NCI-H2081 treated with DMSO at 0.1 percent for 48 hours (cell line): Measurements from ENCODE around the gene IPCEF1.

Experiments
- DNase-seq: peaks from one replicate; lab custom pipeline; 2025; lab: John Stamatoyannopoulos, UW

Gene IPCEF1

DNA sequence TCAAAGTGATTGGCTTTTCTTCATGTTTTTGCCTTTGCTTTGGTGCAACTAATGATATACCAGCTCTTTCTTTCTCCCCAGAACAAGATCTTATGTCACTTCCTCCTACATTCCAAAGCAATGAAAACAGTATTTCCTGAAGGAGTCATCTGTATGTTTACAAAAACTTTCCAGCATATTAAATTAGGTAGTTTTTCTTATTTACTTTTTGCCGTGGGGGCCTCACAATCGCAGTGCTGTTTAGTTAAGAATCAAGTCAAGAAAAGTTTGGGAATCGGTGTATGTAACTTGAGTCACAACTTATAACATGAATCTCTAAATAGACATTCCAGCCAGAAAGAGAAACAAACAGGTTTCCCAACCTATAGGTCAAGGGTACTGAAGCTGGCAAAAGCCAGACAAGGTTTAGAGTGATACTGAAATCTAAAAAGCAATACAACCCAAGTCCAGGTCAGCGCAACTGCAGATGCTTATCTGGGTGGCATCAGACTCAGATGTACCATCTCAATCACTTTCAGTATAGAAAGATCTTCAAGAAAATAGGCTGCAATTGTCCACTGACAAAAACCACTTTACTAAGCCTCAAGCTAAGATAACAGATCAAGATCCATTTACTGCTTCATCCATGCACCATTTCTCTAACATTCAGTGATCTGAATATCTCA is 63.6 kb downstream of the IPCEF1 start:
- no peak for DNase-seq

- DNase-seq, result no peak
Measured at GRCh38 chr6:154292066-154292465, 64.5 kb downstream of the IPCEF1 start.

DNA sequence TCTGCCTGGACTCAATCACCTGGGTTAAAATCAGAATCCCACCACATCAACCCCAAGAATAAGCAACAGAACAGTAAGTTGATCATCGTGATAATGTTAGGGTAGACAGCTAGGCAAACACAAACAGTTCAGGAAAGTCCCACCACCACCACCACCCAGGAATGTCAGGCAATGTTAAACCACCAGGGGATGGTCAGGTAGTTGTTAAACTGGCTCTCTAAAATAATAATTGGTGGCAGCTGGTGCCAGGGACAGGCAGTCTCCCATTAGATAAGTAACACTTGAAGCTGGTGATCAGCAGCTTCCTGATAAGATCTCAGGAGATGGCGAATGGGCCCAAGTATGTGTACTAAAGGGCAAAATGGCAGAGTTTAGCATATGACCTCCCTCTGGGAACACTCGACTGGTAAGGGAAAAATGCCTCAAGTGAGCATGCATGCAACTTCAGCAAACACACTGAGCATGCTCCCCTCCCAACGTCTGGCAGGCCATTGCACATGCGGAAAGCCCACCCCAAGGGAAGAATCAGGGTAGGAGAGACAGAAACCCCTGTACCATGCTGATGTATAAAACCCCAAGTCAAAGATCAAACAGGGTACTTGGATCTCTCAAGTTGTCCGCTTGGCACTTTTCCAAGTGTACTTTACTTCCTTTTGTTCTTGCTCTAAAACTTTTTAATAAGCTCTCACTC is 66.6 kb downstream of the IPCEF1 start:
- no peak for DNase-seq

DNA sequence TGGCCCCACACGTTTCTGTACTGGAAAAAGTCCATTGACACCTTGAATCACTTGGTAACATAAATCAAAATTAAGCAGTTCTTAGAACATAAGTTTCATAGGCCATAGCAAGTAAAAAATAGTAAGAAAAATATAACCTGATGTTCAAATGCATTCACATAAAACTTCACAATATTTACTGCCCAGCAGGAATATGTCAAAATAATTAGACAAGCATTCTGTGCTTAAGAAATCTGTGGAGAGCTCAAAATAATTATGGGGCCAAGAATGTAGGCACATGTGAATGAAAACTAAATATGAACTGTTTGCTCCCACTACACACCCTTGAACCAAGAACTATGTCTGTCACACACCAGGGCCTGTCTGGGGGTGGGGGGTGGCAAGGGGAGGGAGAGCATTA is 70.8 kb downstream of the IPCEF1 start:
- DNase-seq, result no peak

DNA sequence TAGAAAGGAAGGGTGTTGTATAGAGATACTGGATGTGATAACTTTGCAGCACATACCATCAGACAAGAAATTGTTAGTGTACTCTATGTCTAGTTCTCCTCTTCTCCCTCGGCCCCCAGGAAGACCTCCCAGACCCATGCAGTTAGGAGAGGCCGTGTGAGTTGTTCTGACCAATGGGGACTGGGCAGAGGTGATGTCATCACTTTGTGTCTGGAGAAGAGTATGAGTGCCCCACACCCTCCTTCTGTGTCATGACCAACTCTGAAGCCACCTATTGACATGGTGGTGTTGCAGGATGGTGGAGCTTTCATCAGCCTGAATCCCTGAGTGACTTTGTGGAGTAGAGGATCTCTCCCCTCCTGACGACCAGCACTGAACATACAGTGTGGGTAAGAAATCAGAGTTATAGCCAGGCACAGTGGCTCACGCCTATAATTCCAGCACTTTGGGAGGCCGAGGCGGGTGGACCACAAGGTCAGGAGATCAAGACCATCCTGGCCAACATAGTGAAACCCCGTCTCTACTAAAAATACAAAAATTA is 72.2 kb downstream of the IPCEF1 start:
- no peak for DNase-seq

DNA sequence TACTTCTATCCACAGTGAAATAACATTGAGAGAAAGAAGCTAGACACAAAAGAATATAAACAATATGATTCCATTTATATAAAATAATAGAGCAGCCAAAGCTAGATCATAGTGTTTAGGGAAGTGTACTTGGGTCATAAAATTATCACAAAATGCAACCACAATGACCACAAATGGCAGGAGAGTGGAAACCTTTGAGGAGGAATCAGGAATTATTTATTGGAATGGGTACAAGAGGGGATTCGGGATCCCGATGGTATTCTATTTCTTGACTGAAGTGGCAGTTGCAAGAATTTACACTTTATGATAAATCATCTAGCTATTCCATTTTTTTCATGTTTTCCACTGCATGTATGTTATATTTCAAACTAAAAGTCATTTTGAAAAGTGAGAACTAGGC is 76.1 kb downstream of the IPCEF1 start:
- DNase-seq, result no peak

- no peak for DNase-seq
Measured at GRCh38 chr6:154277629-154278017, 79.0 kb downstream of the IPCEF1 start.

- peak; percentile 31 for DNase-seq
Measured at GRCh38 chr6:154276810-154277628, 79.6 kb downstream of the IPCEF1 start.

DNA sequence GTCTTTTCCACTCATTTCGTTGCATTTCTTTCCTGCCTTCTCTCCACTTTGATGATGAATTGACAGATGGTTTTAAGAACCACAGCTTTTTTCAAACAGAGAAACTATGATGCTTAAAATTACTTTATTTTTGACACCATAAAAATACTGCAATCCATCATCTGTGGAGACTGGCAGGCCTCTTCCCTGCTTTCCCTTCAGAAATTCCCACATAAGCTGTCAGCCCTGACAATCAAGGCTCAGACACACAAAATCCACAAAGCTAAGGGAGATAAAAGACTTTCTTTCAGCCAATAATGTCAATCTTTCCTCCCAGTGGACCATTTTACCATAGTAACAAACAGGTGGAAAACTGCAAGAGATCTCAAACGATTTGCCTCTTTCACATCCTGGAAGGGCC is 82.4 kb downstream of the IPCEF1 start:
- no peak for DNase-seq

DNA sequence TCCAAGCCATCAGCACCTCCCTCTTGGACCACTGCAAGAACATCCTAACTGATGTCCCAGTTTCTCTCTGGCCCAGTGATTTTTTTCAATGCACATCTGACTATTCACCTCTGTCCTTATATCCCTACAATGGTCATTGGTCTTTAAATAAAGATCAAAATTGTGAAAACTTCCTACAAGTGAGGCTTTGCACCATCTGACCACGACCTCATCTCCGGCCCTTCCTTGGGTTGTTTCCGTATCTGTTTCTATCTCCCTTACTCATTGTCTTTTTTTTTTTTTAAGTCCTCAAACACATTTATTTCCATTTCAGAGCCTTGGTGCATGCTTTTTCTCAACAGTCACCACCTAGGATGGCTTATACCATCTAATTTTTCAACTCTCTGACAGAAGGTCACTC is 88.1 kb downstream of the IPCEF1 start:
- DNase-seq, result no peak

DNA sequence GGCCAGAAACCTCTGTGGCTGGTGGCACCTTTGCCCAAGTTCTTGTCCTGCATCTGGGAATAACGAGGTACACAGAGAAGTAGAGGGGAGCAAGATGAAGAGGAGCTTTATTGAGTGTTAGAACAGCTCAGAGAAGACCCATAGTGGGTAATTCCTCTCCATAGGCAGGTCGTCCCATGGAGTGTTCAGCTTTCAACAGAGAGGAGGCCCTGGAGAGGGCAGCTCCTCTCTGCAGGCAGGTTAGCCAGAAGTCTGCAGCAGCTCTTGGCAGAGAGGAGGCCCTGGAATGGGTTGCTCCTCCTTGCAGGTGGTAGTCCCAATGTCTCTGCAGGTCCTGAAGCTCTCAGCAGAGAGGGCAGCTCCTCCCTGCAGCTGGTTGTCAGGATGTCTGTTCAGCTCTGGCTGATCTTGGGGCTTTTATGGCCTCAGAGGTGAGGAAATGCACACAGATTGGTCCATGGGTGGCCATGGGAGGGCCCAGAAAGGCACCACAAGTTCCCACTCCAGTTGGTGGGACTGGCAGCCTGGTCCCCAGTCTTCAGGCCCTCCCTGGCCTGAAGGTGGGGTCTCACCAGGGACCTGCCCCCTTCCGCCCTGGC is 89.0 kb downstream of the IPCEF1 start:
- no peak for DNase-seq

DNA sequence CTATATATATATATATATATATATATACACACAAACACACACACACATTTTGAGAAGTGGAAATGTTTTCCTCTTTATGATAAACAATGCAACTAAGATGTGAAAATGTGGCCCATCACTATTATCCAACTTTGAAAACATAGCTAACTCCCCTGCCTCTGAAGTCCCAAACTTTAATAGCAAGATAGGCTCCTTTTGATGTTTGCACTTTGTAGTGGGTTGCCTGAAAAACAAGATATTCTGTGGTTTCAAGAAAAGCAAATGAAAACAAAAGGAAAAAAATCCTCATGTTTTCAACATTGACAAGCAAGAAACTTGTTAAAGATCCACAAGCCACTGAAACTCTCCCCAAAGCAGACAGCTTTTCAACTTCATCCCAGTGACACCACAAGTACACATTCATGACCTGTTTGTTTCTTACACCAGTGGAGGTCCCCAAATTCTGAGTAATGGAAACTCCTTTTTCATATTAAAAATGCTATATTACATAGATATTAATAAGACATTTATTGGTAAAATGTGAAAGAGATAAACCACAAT is 90.0 kb downstream of the IPCEF1 start:
- DNase-seq, result no peak

DNA sequence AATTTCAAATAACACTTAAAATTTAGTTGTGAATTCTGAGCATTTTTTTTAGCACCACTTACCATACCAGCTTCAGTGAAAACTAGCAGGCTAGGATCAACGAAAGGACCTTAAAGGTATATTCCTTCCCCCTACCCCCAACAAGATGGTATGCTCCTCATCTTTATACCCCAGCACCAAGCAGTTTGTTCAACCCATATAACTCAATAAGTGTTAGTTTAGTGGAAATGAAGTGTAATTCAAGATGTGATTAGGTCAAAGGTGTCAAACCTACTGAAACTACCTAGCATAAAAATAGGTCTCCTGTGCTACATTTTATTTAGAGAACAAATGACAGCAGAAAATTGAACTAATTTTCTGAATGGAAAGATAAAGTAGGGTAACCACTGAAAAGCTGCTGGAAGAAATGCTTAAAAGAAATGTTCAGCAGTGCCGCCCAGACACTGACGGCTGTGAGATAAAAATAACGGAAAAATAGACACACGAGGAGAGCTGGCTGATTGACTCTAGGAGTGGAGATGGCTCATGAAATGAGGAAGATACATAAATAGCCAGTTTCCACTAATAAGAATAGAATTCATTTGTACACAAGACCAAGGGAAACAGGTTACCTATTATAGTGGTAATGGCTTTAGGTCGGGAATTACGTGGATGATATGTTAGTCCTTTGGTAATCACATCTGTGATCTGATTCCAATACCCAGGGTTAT is 94.8 kb downstream of the IPCEF1 start:
- DNase-seq, result no peak

DNA sequence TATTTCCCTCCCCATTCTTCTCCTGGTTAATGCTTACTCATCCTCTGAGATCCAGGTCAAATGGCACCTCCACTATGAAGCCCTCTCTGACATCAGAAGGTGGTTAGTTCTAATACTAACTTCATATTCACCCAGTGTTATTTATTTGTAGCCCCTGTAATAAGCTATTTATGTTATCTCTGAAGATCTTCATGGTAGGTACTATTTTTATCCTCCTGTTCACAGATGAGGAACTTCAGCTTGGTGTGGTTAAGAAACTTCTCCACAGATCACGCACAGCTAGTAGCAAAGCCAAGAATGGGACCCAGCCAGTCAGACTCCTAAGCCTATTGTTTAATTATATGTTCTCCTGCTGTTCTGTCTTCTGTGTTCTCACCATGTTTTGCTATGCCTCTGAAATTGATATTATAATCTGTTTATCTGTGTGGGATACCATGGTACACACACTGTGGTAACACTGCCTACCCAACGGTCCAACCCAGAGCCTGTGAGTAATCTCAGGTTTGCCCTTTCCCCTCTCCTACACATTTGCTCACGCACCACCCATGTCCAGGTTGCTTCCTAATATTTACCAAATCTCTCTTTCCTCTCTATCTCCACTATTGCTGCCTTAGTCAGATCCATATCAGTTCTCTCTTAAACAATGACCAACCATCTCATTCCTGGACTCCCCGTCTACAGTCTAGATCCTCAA is 98.4 kb downstream of the IPCEF1 start:
- DNase-seq, result no peak

- DNase-seq, result no peak
Measured at GRCh38 chr6:154257067-154257466, 99.5 kb downstream of the IPCEF1 start.

DNA sequence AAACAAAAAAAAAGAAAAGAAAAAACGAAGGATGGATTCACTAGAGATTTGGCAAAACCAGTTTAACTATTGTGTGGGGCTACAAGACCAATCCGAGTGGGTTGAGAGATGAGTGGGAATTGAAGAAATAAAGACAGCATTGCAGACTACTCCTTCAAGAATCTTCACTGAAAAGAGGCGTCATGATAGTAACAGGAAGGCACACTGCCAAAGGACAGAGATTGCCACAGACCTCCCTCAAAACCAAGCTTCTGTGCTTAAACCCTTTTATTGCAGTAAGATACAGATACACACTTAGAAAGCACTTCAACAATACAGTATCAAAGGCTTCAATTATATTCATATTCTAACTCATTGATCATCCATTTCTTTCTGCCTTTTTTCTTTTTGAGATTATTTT is 103.9 kb downstream of the IPCEF1 start:
- no peak for DNase-seq

GRCh38 chr6:154251116-154251515 is 105.5 kb downstream of the IPCEF1 start:
- no peak for DNase-seq

GRCh38 chr6:154249499-154250298 is 106.9 kb downstream of the IPCEF1 start:
- no peak for DNase-seq

- DNase-seq, result no peak
Measured at GRCh38 chr6:154247119-154247861, 109.3 kb downstream of the IPCEF1 start.
